Cardiac fibroblast (primary cell): ENCODE data around the gene ATPAF2.

Source experiments
- DNase-seq, 2 donors: peaks; one replicate each; pipeline versions ENCODE4 v3.0.0 to v3.0.0-alpha.2; 2010; ENCODE audit warnings: low read depth in 2 of 2
- H3K4me3 ChIP-seq, 2 donors: replicated peaks in 1 of 2; 1 replicate in 1 of 2; 2 replicates in 1 of 2; pipeline ENCODE4 v1.5.1; 2011; ENCODE audit warnings: low read depth in 2 of 2, low read length in 2 of 2, mild to moderate bottlenecking in 2 of 2, moderate library complexity in 1 of 2
- TF ChIP-seq, protein P1 (sequence below): IDR thresholded peaks from one replicate; pipeline ENCODE4 v1.5.1; 2011; ENCODE audit warnings: low read depth, mild to moderate bottlenecking, low read length, inconsistent platforms

Gene ATPAF2

DNA sequence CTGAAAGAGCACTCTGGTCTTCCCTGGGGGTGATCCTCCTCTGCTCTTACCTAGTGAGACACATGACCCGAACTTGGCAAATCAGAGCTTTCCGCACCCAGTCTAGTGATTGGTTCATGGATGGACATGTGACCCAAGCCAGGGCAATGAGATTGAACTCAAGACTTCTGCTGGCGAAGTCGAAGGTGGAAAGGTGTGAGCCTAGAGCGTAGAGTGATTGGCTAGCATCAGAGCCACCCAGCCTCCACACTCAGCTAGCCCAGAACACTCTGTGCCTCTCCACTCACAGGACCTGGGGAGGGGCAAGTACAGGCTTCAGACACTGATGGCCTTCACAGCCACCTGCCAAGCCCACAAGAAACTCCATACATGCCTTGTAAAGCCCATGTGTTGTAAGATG lies 17.6 kb downstream of the ATPAF2 start:
- H3K4me3 ChIP-seq, result no peak overlapping the region
- TF ChIP-seq, protein P1, sequence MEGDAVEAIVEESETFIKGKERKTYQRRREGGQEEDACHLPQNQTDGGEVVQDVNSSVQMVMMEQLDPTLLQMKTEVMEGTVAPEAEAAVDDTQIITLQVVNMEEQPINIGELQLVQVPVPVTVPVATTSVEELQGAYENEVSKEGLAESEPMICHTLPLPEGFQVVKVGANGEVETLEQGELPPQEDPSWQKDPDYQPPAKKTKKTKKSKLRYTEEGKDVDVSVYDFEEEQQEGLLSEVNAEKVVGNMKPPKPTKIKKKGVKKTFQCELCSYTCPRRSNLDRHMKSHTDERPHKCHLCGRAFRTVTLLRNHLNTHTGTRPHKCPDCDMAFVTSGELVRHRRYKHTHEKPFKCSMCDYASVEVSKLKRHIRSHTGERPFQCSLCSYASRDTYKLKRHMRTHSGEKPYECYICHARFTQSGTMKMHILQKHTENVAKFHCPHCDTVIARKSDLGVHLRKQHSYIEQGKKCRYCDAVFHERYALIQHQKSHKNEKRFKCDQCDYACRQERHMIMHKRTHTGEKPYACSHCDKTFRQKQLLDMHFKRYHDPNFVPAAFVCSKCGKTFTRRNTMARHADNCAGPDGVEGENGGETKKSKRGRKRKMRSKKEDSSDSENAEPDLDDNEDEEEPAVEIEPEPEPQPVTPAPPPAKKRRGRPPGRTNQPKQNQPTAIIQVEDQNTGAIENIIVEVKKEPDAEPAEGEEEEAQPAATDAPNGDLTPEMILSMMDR, result no peak
- DNase-seq, result no peak

DNA sequence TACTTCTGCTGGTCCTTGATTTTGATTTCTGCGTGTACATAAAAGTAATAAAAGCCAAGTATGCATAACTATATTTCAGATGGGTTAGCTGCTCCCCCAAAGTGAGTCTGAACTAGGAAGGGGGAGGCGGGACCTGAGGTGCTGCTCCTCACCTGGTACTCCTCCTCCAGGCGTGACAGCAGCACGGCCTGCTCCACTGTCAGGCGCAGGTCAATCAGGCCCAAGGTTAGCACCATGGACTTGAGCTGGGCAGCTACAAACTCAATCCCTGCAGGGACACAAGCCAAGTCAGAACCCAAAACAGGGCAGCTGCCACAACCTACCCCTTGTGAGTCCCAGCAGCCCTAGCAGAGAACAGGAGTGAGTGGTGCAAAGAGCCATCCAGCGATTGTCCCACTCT lies 18.0 kb downstream of the ATPAF2 start:
- DNase-seq, result no peak
- H3K4me3 ChIP-seq, result no peak overlapping the region
- TF ChIP-seq, protein P1, result no peak

DNA sequence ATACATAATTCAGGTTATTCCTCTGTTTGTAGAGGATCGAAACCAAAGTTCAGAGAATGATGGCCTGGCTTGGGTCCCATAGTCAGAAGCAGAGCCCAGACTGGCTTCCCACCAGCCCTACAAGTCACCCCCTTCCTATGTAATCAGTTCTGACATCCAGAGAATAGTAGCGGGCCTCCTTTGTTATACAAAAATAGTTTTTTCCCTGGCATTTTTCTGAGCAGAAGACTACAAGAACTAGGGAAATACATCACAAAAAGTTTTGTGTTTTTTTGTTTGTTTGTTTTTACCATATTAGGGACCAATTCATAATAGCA lies 19.2 kb downstream of the ATPAF2 start:
- no peak for DNase-seq
- TF ChIP-seq, protein P1, result no peak
- H3K4me3 ChIP-seq, result no peak overlapping the region

DNA sequence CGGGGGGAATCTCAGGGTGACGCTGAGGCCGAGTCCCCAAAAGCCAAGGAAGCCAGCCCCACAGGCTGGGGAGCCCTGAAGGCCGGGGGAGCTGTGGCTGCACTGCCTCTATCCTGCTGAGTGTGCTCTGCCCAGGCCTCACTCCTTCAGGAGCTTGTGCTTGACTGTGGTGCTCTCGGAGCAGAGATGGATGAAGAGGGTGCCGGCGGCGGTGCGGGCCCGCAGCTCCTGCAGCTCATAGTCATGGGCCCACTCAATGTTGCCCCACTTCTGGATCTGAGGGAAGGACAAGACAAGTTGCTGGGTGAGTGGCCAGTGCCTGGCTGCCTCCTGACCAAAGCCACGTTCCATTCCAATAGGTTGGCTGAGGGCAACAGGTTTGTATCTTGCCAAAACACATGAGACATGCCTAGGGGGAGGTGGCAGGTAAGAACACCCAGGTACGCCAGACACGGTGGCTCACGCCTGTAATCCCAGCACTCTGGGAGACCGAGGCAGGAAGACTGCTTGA lies 20.5 kb downstream of the ATPAF2 start:
- TF ChIP-seq, protein P1, result no peak
- DNase-seq, result no peak
- H3K4me3 ChIP-seq, result no peak overlapping the region

DNA sequence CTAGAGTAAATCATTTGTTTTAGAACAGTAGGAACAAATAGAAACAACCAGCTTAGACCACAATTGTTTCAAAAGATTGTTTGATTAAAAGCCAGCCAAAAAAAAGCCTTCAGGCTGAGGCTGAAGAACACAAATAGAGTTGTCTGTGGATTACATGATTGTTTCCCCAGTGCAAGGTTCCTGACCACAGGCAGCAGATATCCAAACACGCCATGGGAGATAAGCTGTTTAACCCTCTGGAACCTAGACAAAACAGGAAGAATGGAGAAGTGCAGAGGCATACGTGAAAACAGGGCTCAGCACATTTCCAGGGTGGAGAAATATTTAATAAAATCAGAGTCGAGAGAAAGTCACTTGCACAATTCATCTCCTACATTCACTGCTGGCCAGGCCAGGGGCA lies 21.0 kb downstream of the ATPAF2 start:
- H3K4me3 ChIP-seq, result no peak overlapping the region
- TF ChIP-seq, protein P1, result no peak
- DNase-seq, result peak; percentile 25 to 73

DNA sequence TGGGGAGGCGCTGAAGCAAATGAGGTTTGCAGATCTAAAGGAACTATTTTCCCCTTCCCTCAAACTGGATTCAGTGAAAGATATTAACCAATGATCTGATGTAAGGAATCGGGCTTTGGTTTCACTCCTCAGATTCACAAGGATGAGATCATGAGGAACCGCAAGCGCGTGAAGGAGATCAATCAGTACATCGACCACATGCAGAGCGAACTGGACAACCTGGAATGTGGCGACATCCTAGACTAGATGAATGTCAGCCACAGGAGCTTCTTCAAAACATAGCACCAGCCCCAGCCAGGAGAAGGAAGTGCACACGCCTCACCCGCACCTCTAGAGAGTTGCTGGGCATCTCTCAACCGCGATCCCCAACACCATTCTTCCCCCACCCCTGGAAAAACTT lies 22.5 kb downstream of the ATPAF2 start:
- H3K4me3 ChIP-seq, result no peak overlapping the region
- TF ChIP-seq, protein P1, result no peak
- no peak for DNase-seq

DNA sequence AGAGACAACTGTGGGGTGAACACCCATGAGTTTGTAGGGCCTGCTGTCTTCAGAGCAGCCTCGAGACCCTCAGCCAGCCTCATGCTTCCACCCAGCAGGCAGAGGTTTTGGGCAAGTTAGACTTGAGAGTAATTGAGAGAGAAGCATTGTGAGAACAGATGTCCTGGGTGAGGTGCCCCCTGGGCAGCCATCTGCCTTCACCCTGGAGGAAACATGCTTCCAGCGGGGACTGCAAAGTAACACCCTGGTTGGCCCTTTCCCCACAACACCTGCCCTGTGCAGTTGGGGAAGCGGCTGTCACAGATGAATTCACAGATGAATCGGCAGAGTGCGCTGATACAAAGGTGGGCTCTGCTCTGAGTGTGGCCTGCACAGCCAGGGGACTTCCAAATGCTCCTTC lies 23.4 kb downstream of the ATPAF2 start:
- TF ChIP-seq, protein P1, result no peak
- H3K4me3 ChIP-seq, result no peak overlapping the region
- DNase-seq, result no peak
